ENCODE data around the gene ZNF578. TPM values are rescaled to one million over a fixed set of nuclear protein-coding genes. Genes with fewer than 3 reads are reported as not detected.

Gene ZNF578
- total and polyA plus RNA-seq, 2 of the 8 experiments (the other 6 are each of a cell fraction or from before 2014, with no cell fraction given): 1.6 to 4.2 TPM

DNA sequence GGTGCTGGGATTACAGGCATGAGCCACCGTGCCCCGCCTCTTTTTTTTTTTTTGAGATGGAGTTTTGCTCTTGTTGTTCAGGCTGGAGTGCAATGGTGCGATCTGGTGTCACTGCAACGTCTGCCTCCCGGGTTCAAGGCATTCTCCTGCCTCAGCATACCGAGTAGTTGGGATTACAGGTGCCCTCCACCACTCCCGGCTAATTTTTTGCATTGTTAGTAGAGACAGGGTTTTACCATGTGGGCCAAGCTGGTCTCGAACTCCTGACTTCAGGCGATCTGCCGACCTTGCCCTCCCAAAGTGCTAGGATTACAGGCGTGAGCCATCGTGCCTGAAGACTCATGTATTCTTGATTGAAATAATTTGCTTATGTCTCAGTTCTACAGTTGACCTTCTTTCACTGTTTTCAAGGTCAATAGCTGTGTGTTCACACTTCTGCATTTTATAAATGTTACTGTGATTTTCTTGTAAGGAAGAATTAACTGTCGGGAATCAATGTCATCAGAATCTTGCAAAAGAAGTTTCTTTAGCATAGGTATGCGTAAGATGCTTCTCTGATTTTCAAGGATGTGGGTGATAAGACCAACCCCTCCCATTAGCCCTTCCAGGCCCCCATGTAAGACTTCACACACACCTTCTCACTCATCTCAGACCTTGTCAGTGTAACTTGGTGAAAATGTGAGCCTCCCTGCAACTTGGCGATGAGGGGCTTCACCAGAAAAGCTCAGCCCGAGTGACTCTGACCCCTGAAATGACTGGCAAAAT is 104.1 kb downstream of the ZNF578 start:
- DNase-seq (ENCODE audit: low read depth in 1 of 2, low spot score in 2 of 2) (no peak), FAIRE-seq (no peak)
- Histone ChIP-seq H3K56ac (replicated peaks; ENCODE audit: insufficient read length, low read depth, low read length) (no peak overlapping the region), H2BK120ac (replicated peaks; ENCODE audit: low read depth, low read length) (no peak overlapping the region), H3K4me2 (ENCODE audit: insufficient read depth in 1 of 2, low read depth in 2 of 2, low read length in 2 of 2) (no peak overlapping the region), H3K4ac (replicated peaks; ENCODE audit: insufficient read length, low read depth, low read length) (no peak overlapping the region), H3K4me3 (ENCODE audit: extremely low read depth in 1 of 4, insufficient read depth in 2 of 4, low read depth in 3 of 4, low read length in 4 of 4) (no peak overlapping the region), H3K27me3 (replicated peaks in 1 of 4; ENCODE audit: control insufficient read depth in 3 of 4, extremely low read depth in 1 of 4, insufficient read depth in 3 of 4, low read length in 3 of 4) (no peaks in the 10 kb centered on the region), H4K91ac (replicated peaks; ENCODE audit: insufficient read length, low read length) (no peak overlapping the region), H2BK12ac (ENCODE audit: low read depth, low read length) (no peak overlapping the region), H3K79me2 (ENCODE audit: control insufficient read depth in 1 of 2, insufficient read depth in 2 of 2, low read length in 2 of 2) (0 out of 4 replicates have a peak, but pooled peaks cover 0 to 3% of the 10 kb centered on the region in 2 experiments), H3K23ac (ENCODE audit: insufficient read length) (no peak overlapping the region), H2BK20ac (ENCODE audit: low read length) (no peak overlapping the region), H3K23me2 (ENCODE audit: low read depth, low read length) (no peaks in the 10 kb centered on the region), H2BK15ac (ENCODE audit: low read length) (no peak overlapping the region), H3K36me3 (ENCODE audit: control insufficient read depth in 2 of 4, insufficient read depth in 4 of 4, low read length in 3 of 4) (peaks cover 13 to 39% (median 30%) of the 10 kb centered on the region in 4 experiments), H3K14ac (ENCODE audit: insufficient read length) (no peak overlapping the region), H3K27ac (ENCODE audit: low read depth, low read length) (no peak overlapping the region), H3K9ac (replicated peaks in 1 of 4; ENCODE audit: extremely low read depth in 1 of 4, low read depth in 3 of 4, low read length in 3 of 4) (no peak overlapping the region), H4K8ac (ENCODE audit: extremely low read depth, insufficient read depth, low read length) (0 out of 2 replicates have a peak overlapping the region, but pooled peaks have one; percentile 19), H3K18ac (ENCODE audit: extremely low read depth, low read length) (no peak overlapping the region), H2BK5ac (ENCODE audit: low read depth, low read length) (no peak overlapping the region), H4K5ac (ENCODE audit: insufficient read length, low read depth, low read length) (no peak overlapping the region), H3K79me1 (ENCODE audit: low read depth, low read length) (peaks cover 4% of the 10 kb centered on the region; the same call in 1 of the 2 replicates), H3K9me3 (ENCODE audit: insufficient read depth in 2 of 2, low read depth in 1 of 2, low read length in 1 of 2) (peaks cover 21 to 23% of the 10 kb centered on the region in 2 experiments), H2AK5ac (ENCODE audit: low read depth, low read length) (no peak overlapping the region; the same call in 1 of the 2 replicates), H3K4me1 (replicated peaks in 1 of 4; ENCODE audit: control insufficient read depth in 3 of 4, insufficient read depth in 4 of 4, low read length in 3 of 4) (peaks cover 0 to 6% (median under 1%) of the 10 kb centered on the region in 4 experiments; a peak in 3 of 7 replicates), H2AFZ (ENCODE audit: low read length) (no peak overlapping the region), H4K20me1 (replicated peaks in 1 of 2; ENCODE audit: control insufficient read depth in 1 of 2, insufficient read depth in 2 of 2, low read length in 2 of 2) (no peaks in the 10 kb centered on the region)
- POLR2A ChIA-PET (ENCODE audit: partially characterized antibody): interaction anchor here (0.8 to 1.5 kb wide), 3 partner anchors 16 to 87 kb away, joined by 3 to 5 read pairs (median 4); no protein-coding TSS in a partner anchor
- CTCF ChIA-PET (ENCODE audit: partially characterized antibody): no interaction called here
- TF ChIP-seq PHF8 (conservative IDR thresholded peaks at IDR 0.05; ENCODE audit: low read depth, low read length): no peak
- TF ChIP-seq SIRT6 (IDR thresholded peaks at IDR 0.05; ENCODE audit: low read length): no peak
- no peak for TF ChIP-seq SAP30 (IDR thresholded peaks at IDR 0.05; ENCODE audit: insufficient read depth, insufficient replicate concordance, low read length)
- no peak for TF ChIP-seq TAF1 (IDR thresholded peaks at IDR 0.05; ENCODE audit: low read depth, low read length)
- no peak for TF ChIP-seq POLR2AphosphoS5 (IDR thresholded peaks at IDR 0.05; ENCODE audit: low read depth, low read length)
- TF ChIP-seq ZNF274 (IDR thresholded peaks at IDR 0.05; ENCODE audit: borderline replicate concordance, extremely low read depth, low read length): no peak
- TF ChIP-seq, protein P1, sequence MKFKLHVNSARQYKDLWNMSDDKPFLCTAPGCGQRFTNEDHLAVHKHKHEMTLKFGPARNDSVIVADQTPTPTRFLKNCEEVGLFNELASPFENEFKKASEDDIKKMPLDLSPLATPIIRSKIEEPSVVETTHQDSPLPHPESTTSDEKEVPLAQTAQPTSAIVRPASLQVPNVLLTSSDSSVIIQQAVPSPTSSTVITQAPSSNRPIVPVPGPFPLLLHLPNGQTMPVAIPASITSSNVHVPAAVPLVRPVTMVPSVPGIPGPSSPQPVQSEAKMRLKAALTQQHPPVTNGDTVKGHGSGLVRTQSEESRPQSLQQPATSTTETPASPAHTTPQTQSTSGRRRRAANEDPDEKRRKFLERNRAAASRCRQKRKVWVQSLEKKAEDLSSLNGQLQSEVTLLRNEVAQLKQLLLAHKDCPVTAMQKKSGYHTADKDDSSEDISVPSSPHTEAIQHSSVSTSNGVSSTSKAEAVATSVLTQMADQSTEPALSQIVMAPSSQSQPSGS (IDR thresholded peaks at IDR 0.05; ENCODE audit: low read length): no peak
- no peak for TF ChIP-seq SP2 (IDR thresholded peaks at IDR 0.05; ENCODE audit: low read length)
- 95% methylated on average over 15 of the region's 16 CpGs; no CpG with 5 or more reads in 1 of the 2 experiments for WGBS, 2 experiments (ENCODE audit: extremely low coverage in 1 of 2, insufficient coverage in 1 of 2, insufficient read length in 1 of 2, insufficient replicate concordance in 2 of 2, low coverage in 1 of 2, low lambda C conversion rate in 2 of 2, missing lambda C conversion rate in 1 of 2)

Measured in H1 (cell line).